B cell (primary cell): ENCODE data around the gene GRAMD2B.

Experiments
- EZH2 ChIP-seq: IDR thresholded peaks from 2 replicates; pipeline ENCODE4 v1.6.1; 2012; ENCODE audit warnings: borderline replicate concordance, low read depth, mild to moderate bottlenecking, moderate library complexity, low read length; ENCODE audit not compliant: insufficient read depth, poor library complexity, severe bottlenecking
- TF ChIP-seq, protein P1 (sequence below): fragments of 200-600 bp; IDR thresholded peaks from one replicate; pipeline ENCODE4 v1.8.0; 2022; ENCODE audit warnings: antibody characterized with exemption, mild to moderate bottlenecking

DNA sequence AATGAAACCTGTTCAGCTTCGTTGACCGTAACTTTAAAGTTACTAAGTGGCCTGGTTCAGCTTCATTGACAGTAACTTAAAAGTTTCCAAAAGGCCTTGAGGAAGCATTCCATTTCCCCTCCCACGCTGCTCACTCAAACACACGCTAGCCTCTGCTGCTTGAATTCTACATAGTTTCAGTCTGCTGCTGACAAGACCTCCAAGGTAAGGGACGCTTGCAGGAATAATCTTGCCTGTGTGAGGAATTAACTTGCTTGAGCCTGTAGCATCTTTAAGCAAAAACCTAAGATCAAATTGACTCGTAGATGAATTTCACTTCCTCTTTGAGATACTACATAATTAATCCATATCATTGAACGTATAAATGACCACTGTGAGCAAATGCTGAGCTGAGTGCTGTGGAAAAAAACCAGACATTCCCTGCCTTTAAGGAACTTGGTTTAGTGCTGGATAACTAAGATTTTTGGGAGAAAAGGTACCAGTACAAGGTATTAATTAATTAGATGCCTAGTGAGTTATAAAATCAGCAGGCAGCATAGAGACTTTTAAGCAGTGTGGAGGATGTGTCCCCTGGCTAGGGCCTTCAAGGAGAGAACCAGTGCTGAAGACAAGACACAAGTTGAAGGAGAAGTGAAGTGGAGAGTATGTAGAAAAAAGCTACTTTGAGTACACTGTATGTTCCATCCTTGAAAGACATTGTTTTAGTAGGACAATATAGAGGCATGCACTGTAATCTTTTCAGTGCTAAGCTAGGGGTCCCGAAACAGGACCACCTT, 39.2 kb downstream of the GRAMD2B start:
- TF ChIP-seq, protein P1, sequence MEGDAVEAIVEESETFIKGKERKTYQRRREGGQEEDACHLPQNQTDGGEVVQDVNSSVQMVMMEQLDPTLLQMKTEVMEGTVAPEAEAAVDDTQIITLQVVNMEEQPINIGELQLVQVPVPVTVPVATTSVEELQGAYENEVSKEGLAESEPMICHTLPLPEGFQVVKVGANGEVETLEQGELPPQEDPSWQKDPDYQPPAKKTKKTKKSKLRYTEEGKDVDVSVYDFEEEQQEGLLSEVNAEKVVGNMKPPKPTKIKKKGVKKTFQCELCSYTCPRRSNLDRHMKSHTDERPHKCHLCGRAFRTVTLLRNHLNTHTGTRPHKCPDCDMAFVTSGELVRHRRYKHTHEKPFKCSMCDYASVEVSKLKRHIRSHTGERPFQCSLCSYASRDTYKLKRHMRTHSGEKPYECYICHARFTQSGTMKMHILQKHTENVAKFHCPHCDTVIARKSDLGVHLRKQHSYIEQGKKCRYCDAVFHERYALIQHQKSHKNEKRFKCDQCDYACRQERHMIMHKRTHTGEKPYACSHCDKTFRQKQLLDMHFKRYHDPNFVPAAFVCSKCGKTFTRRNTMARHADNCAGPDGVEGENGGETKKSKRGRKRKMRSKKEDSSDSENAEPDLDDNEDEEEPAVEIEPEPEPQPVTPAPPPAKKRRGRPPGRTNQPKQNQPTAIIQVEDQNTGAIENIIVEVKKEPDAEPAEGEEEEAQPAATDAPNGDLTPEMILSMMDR = no peak
- no peak for TF ChIP-seq EZH2
